Measurements from ENCODE around the gene ASB7.

GRCh38 chr15:100648951-100649350 lies 46.6 kb downstream of the ASB7 start:
- TF ChIP-seq CTCF (IDR thresholded peaks at IDR 0.05) (no peak), EP300 (IDR thresholded peaks at IDR 0.05) (no peak), POLR2A (IDR thresholded peaks at IDR 0.05) (no peak), POLR2AphosphoS5 (IDR thresholded peaks at IDR 0.05) (no peak)

All from suprapubic skin (tissue), 4 donors.